GM10266 (cell line): ENCODE measurements around the gene PALLD.

Experiments
- DNase-seq: peaks from one replicate; pipeline ENCODE4 v3.0.0; 2012; ENCODE audit errors: extremely low spot score
- TF ChIP-seq, protein P1 (sequence below): IDR thresholded peaks from 2 replicates; pipeline ENCODE4 v1.5.1; 2012; ENCODE audit warnings: mild to moderate bottlenecking, low read depth; ENCODE audit not compliant: control insufficient read depth, insufficient read depth; ENCODE audit errors: missing control alignments

Gene PALLD

DNA sequence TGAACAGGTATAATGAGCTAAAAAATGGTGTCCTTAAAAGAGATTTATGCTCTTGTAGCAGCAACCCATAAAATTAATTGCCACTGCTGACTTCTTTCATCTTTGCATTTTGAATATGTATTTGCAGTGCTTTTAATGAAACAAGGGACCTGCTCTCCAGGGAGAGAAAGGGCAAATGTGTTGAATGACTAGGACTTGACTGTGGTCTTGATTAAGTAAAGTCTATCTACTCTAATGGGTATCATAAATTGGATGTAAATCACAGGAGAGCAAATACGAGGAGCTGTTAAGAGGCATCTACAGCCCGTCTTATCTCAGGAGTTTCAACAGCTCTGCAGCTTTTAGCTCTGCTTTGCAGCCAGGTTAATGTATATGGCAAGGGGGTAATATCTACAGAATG, 216.4 kb downstream of the PALLD start:
- TF ChIP-seq, protein P1, sequence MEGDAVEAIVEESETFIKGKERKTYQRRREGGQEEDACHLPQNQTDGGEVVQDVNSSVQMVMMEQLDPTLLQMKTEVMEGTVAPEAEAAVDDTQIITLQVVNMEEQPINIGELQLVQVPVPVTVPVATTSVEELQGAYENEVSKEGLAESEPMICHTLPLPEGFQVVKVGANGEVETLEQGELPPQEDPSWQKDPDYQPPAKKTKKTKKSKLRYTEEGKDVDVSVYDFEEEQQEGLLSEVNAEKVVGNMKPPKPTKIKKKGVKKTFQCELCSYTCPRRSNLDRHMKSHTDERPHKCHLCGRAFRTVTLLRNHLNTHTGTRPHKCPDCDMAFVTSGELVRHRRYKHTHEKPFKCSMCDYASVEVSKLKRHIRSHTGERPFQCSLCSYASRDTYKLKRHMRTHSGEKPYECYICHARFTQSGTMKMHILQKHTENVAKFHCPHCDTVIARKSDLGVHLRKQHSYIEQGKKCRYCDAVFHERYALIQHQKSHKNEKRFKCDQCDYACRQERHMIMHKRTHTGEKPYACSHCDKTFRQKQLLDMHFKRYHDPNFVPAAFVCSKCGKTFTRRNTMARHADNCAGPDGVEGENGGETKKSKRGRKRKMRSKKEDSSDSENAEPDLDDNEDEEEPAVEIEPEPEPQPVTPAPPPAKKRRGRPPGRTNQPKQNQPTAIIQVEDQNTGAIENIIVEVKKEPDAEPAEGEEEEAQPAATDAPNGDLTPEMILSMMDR = no peak
- no peak for DNase-seq

DNA sequence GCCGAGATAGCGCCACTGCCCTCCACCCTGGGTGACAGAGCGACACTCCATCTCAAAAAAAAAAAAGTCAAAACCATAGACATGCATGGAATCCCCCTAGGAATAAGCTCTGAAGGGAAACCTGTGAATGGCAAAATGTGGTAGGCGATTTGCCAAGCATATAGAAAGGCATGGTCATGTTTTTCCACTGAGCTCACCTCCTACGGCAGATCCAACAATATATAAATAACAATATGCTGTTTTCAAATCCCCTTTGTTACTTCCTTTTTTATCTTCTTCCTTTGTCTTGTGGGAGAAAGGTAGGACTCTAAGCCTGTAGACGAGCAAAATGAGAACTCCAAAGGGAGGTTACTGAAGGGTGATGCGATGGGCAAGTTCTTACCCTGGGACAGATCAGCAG, 219.0 kb downstream of the PALLD start:
- DNase-seq = no peak
- TF ChIP-seq, protein P1 = no peak

DNA sequence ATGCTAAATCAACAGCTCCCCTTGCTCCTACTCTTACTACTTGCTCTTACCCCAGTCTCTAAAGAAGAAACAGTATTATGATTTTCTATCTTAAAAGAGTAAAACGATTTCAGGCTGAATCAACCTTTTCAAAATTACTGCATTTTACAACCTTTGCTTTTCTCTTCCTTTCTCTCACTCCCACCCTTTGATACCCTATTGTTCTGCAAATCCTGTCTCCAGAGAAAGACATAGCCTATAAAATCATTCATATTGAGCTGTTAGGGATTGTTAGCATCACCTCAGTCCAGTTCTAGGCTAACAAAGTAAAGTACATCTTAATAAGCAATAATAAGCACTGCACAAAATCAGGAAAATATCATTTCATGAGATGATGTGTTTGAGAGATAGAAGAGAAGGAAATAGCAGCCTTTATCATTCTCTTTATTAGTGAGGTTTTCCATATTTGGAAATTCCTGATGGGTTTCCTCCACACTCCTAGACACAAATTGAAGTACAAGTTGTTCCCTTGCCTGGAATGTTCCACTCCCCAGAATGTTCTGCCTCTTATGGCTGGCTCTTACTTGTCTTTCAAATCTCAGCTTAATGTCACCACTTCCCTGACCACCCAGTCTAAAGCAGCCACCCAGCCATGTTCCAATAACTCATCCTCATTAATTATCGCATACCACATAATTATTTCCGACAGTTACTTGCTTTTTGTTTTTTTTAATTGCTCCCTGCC, 219.7 kb downstream of the PALLD start:
- DNase-seq = no peak
- TF ChIP-seq, protein P1 = no peak

- TF ChIP-seq, protein P1 = no peak
- no peak for DNase-seq
Observed at GRCh38 chr4:168717847-168718246, 221.0 kb downstream of the PALLD start.

DNA sequence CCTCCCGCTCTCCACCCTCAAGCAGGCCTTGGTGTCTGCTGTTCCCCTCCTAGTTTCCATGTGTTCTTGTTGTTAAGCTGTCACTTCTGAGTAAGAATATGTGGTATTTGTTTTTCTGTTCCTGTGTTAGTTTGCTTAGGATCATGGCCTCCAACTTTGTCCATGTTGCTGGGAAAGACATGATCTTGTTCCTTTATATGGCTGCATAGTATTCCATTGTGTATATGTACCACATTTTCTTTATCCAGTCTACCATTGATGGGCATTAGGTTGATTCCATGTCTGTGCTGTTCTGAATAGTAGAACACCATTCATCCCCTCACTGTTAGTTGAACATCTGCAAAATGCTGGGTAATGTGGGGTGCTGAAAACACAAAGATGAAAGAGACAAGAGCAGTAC, 222.9 kb downstream of the PALLD start:
- DNase-seq = no peak
- TF ChIP-seq, protein P1 = no peak

GRCh38 chr4:168720396-168720900, 223.6 kb downstream of the PALLD start:
- TF ChIP-seq, protein P1 = no peak
- DNase-seq = no peak

GRCh38 chr4:168722391-168722790, 225.5 kb downstream of the PALLD start:
- no peak for DNase-seq
- TF ChIP-seq, protein P1 = no peak
